HG03558 (cell line): ENCODE measurements around the gene RREB1.

Source experiments
- ATAC-seq: cut with Tn5 transposase; IDR thresholded peaks from one replicate; pipeline ENCODE4 v1.9.1; 2021; ENCODE audit warnings: moderate number of reproducible peaks; ENCODE audit not compliant: unreplicated experiment; ENCODE audit errors: extremely low read depth

Gene RREB1

GRCh38 chr6:7207720-7208119 is 100.0 kb downstream of the RREB1 start:
- no peak for ATAC-seq

DNA sequence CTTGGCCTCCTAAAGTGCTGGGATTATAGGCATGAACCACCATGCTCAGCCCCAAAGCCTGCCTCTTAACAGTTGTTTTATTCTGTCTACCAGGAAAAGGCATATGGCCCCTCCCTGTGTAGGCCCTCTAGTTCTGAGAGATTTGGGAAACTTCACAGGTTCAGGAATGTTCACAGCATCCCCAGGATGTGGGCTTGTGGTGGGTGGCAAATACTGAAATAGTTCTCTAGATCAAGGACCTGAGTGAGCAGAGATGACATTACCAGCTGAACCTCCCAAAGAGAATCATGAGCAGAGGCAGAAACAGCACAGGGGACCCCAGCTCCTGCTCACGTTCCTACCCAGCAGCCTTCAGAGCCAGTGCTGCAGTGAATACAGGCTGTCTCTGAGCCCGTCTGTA is 105.7 kb downstream of the RREB1 start:
- no peak for ATAC-seq

GRCh38 chr6:7214468-7214867 is 106.7 kb downstream of the RREB1 start:
- ATAC-seq, result no peak

DNA sequence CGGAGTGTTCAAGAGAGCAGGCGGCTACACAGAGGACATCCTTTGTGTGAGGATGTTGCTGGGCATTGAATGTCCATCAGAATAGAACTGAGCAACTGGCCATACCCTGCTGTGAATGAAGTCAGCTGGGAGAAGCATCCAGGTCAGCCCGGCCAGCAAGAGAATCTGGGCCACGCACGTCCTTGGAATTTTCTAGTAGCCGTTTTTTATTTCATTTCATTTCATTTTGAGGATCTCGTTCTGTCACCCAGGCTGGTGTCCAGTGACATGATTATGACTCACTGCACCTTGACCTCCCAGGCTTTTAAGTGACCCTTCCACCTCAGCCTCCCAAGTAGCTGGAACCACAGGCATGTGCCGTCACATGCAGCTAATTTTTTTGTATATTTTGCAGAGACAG is 107.4 kb downstream of the RREB1 start:
- ATAC-seq, result no peak

DNA sequence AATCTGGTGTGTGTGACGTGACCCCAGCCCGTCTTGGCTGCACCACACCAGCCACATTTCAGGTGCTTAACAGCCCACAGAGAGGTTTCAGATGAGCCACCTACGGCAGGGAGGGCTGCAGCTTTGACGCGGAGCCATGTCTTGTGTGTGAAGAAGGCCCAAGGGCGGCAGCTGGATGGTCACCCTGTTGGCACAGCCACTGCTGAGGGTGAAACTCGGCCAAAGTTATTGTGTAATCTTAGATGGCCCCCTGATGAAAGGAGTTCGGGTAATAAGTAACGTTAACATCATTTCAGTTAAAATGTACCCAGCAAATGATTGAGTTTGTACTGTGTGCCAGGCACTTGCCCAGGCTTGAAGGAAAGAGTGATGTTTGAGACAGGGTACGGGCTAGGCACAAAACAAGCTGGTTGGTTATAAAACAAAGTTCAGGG is 108.1 kb downstream of the RREB1 start:
- ATAC-seq, result no peak

GRCh38 chr6:7216941-7217621 is 109.3 kb downstream of the RREB1 start:
- ATAC-seq, result no peak

DNA sequence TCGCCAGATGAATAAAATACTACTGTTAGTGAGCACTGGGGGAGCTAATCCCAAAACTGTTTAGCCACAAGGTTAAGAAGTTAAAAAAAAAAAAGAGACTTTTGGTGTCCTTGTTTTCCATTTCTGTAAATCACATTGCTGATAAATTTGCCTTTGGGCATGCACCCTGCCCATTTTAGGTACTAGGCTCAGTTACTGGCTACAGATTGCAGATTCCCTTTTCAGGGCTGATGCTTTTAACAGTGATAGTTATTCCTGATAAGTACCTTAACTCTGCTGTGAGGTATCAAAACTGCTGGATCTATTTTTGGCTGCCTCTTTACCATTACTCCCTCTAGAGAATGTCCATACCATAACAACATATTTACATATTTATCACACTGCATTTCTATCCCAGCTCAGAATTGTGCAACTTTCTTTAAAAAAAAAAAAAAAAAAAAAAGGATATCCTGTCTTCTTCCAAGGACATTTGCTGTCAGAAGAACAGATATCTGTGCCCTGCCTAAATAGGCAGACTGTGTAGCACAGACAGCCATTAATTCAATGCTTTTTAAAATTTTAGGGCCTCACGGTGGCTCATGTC is 110.7 kb downstream of the RREB1 start:
- ATAC-seq, result no peak

GRCh38 chr6:7219310-7219709 is 111.5 kb downstream of the RREB1 start:
- ATAC-seq, result no peak

GRCh38 chr6:7222197-7222596 is 114.4 kb downstream of the RREB1 start:
- ATAC-seq, result no peak

DNA sequence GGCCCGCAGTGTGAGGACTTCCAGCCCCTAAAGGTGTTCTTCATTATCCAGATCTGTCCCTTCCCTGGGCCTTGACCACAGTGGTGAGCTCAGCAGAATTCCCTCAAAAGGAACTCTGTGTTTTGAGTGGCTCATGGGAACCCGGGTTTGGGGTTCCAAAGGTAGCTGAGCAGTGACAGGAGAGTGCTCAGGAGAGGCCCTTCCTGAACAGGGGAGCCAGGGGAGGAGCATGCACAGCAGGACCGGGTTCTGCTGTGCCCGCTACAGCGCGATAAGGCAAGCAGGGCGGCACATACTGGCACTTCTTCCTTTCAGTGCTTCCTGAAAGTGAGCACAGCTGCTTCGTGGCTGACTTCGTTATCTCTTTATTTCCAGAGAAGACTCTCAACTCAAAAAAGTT is 117.0 kb downstream of the RREB1 start:
- no peak for ATAC-seq

GRCh38 chr6:7228662-7229375 is 121.1 kb downstream of the RREB1 start:
- no peak for ATAC-seq

- ATAC-seq, result no peak
Observed at GRCh38 chr6:7229376-7230326, 121.9 kb downstream of the RREB1 start.

- ATAC-seq, result no peak
Observed at GRCh38 chr6:7230327-7230691, 122.5 kb downstream of the RREB1 start.

DNA sequence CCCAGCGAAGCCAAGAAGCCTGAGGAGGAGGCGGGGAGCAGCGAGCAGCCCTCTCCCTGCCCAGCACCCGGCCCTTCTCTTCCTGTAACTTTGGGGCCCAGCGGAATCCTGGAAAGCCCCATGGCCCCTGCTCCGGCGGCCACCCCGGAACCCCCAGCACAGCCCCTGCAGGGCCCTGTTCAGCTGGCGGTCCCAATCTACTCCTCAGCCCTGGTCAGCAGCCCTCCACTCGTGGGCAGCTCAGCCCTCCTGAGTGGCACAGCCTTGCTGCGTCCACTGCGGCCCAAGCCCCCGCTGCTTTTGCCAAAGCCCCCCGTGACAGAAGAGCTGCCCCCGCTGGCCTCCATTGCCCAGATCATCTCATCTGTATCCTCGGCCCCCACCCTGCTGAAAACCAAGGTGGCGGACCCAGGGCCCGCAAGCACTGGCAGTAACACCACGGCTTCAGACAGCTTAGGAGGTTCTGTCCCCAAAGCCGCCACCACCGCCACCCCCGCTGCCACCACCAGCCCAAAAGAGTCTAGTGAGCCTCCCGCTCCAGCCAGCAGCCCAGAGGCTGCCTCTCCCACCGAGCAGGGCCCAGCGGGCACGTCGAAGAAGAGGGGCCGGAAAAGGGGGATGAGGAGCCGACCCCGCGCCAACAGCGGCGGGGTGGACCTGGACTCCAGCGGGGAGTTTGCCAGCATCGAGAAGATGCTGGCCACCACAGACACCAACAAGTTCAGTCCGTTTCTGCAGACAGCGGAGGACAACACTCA is 123.4 kb downstream of the RREB1 start:
- no peak for ATAC-seq

DNA sequence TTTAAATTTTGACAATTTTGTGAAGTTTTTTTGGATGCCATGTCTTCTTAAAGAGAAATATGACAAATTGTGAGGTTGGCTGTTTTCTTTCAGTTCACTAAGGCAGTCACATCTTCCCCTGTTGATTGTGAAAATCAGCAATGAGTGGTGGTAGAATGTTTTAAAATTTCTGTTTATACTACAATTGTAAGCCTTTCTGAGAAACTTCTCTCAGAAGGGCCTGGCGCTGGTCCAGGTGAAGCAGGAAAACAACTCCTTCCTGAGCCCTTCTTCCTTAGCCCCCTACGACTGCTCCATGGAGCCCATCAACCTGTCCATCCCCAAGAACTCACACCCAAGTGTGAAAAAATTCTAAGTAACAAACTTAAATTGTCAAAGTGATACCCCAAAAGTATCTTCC is 124.6 kb downstream of the RREB1 start:
- ATAC-seq, result no peak

DNA sequence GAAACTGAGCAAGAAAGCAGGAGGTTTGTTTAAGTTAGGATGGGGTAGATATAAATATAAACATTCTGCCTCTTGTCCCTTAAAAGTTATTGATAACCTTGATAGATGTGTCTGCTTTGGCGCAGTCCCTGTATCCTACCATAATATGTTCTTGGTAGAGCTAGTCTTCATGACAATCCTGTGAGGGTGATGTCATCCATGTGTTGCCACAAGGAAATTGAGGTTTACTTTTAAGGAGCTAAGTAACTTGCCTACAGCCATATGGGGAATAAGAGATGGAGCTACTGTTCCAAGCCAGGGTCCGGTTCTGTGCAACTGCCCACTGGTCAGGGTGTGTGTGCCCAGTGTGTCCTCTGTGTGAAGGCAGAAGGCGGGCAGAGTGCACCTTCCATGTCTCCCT is 126.8 kb downstream of the RREB1 start:
- ATAC-seq, result no peak

DNA sequence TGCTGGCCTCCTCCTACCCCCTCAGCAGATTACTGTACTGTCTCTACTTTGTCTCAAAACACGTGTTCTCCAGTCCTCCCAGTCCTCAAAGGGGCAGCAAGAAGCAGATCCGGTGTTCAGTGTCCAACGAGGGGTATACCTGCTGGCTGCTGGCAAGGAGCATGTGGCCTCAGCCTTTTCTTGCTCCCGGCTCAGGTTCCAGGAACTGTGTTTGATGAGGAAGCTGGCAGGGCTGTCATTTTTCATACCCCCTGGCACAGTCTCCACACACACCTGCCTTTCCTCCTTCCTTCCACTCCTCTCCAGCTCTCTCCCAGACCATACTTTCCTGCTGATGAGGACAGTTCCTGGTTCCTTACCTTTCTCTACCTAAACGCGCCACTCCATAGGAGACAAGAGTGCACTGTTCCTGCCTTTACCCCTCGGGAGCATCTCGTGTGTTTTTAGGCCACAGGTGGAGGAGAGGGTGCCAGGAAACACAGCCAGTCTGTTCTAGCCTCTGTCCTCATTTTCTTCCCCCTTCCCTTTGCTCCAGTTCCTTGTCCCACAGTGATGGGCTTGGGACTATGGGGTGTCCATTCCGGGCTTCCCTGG is 128.0 kb downstream of the RREB1 start:
- ATAC-seq, result no peak

GRCh38 chr6:7236306-7237209 is 128.8 kb downstream of the RREB1 start:
- no peak for ATAC-seq
